NB4 (cell line): ENCODE measurements around the gene MAU2.

ENCODE experiments used
- POLR2A ChIP-seq: IDR thresholded peaks from 2 replicates; pipeline ENCODE4 v1.6.1; 2011; ENCODE audit warnings: mild to moderate bottlenecking; ENCODE audit not compliant: insufficient read length; ENCODE audit errors: extremely low read depth
- TF ChIP-seq, protein P1 (sequence below): IDR thresholded peaks from one replicate; pipeline ENCODE4 v1.5.1; 2012; ENCODE audit warnings: low read depth, low read length

DNA sequence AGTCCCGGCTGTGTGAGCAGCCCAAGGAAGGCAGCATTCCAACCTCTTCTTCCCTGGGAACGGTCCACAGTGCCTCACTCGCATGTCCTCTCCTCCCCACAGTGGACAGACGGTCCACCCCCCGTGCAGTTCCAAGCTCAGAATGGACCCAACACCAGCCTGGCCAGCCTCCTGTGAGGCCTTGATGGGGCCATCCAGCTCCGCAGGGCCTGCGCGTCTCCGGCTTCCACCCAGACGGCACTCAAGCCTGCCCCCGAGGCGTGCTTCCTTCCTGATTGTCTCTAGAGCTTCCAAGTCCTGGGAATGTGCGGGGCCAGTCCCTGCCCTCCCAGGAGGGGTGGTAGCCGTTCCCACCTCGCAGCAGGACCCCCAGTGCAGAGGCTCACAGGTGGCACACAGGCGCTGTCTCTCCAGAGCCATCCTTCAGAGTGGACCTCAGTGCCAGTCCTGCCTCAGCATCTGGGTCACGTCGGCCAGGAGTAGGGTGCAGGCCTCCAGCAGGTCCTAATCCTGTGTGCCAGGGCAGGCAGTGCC is 35.0 kb downstream of the MAU2 start:
- no peak for TF ChIP-seq POLR2A
- TF ChIP-seq, protein P1, sequence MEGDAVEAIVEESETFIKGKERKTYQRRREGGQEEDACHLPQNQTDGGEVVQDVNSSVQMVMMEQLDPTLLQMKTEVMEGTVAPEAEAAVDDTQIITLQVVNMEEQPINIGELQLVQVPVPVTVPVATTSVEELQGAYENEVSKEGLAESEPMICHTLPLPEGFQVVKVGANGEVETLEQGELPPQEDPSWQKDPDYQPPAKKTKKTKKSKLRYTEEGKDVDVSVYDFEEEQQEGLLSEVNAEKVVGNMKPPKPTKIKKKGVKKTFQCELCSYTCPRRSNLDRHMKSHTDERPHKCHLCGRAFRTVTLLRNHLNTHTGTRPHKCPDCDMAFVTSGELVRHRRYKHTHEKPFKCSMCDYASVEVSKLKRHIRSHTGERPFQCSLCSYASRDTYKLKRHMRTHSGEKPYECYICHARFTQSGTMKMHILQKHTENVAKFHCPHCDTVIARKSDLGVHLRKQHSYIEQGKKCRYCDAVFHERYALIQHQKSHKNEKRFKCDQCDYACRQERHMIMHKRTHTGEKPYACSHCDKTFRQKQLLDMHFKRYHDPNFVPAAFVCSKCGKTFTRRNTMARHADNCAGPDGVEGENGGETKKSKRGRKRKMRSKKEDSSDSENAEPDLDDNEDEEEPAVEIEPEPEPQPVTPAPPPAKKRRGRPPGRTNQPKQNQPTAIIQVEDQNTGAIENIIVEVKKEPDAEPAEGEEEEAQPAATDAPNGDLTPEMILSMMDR, result no peak
